Heart left ventricle (tissue), 16 donors: Measurements from ENCODE around the gene CHRNA5. TPM values are rescaled to one million over a fixed set of nuclear protein-coding genes. Genes with fewer than 3 reads are reported as not detected.
"Not testable (repeated sequence)": the region's sequence is repeated elsewhere in the genome, so short reads cannot be mapped to it uniquely, and the experiment has no call there.

Source experiments
- ATAC-seq, 4 donors: fragments of 200-7000 bp; cut with Tn5 transposase; one replicate each; pipeline ENCODE4 v1.9.1; 2020 to 2022; ENCODE audit warnings: moderate library complexity in 4 of 4, mild to moderate bottlenecking in 3 of 4, moderate number of reproducible peaks in 1 of 4
- DNase-seq, 5 donors: peaks; one replicate each; pipeline ENCODE4 v3.0.0-alpha.2; 2020
- H3K27ac ChIP-seq, 12 donors: fragments of 200-600 bp; sonication (generic) in 4 of 12; one replicate each; pipeline versions ENCODE4 v1.5.0 to v1.8.0; 2016 to 2022; ENCODE audit warnings: mild to moderate bottlenecking in 2 of 12
- H3K27me3 ChIP-seq, 9 donors: fragments of 200-600 bp; sonication (generic) in 2 of 9; one replicate each; pipeline versions ENCODE4 v1.5.1 to v1.8.0; 2016 to 2022; ENCODE audit warnings: mild to moderate bottlenecking in 3 of 9
- H3K36me3 ChIP-seq, 9 donors: fragments of 200-600 bp; sonication (generic) in 2 of 9; one replicate each; pipeline versions ENCODE4 v1.5.0 to v1.8.0; 2018 to 2022; ENCODE audit warnings: mild to moderate bottlenecking in 2 of 9
- H3K4me1 ChIP-seq, 12 donors: fragments of 200-600 bp; sonication (generic) in 4 of 12; one replicate each; pipeline versions ENCODE4 v1.5.0 to v1.8.0; 2016 to 2022; ENCODE audit warnings: mild to moderate bottlenecking in 3 of 12
- H3K4me3 ChIP-seq, 12 donors: fragments of 200-600 bp; sonication (generic) in 4 of 12; one replicate each; pipeline versions ENCODE4 v1.5.0 to v1.8.0; 2017 to 2022; ENCODE audit warnings: mild to moderate bottlenecking in 9 of 12, moderate library complexity in 4 of 12
- H3K9me3 ChIP-seq, 12 donors: fragments of 200-600 bp; sonication (generic) in 4 of 12; one replicate each; pipeline versions ENCODE4 v1.5.0 to v1.8.0; 2016 to 2022; ENCODE audit warnings: mild to moderate bottlenecking in 1 of 12
- CTCF ChIP-seq, 12 donors: fragments of 200-600 bp; sonication (generic) in 4 of 12; IDR thresholded peaks; one replicate each; pipeline versions ENCODE4 v1.5.0 to v1.8.0; 2018 to 2022; ENCODE audit warnings: antibody characterized with exemption in 12 of 12, mild to moderate bottlenecking in 5 of 12
- POLR2A ChIP-seq, 2 donors: fragments of 450-650 bp; IDR thresholded peaks; one replicate each; pipeline ENCODE4 v1.6.1; 2017; ENCODE audit warnings: antibody characterized with exemption in 2 of 2, mild to moderate bottlenecking in 2 of 2, moderate library complexity in 2 of 2
- WGBS, 4 donors: extraction: QIAGEN DNeasy Blood & Tissue Kit in 2 of 4; methylation state at CpG; one replicate each; pipeline versions ENCODE4 v1.1.5 to v1.1.7; 2013 to 2018; 5-methylcytosine and 5-hydroxymethylcytosine counted together
- intact Hi-C, 10 donors: fragments of 100-400 bp; cut with DNase I; formaldehyde crosslinking; loops; one replicate each; pipeline versions ENCODE4 v1.11.1 to v1.14.2; 2022
- polyA plus RNA-seq, 2 donors: library from polyadenylated mRNA; stranded (reverse); fragments of 200-250 nt; gene quantifications; one replicate each; pipeline ENCODE4 v1.2.3, GENCODE V29; 2013
- total RNA-seq, 9 donors: library from RNA; depleted of rRNA in 2 of 9; stranded (reverse); fragments of >200 nt in 2 of 9; fragmentation: NEBNext Ultra II Directional in 3 of 9; extraction: Animal tissue kit (Norgen Biotek cat#: 25700) in 3 of 9; gene quantifications; one replicate each; pipeline versions ENCODE4 v1.1.0 to v1.2.4, GENCODE V29; 2016 to 2023
- donor health status: ischemic (EF 13 %, LVEDD 7.1; RV severe dilation, severe dysfunction).
- donor health status: healthy with polysubstance abuse.
- donor health status: DM: no; HTN: yes; CAD: no.
- donor health status: DM: no; HTN: no; CAD: no.
- donor health status: ischemic (EF 25% LVEDD 6.9; RV normal size, moderate dysfunction).
- donor health status: ischemic (EF 25% LVEDD 5.7; RV mildly dilated, moderate dysfunction).
- donor health status: healthy.
- donor health status: DM: yes; HTN: yes; CAD: no.
- donor health status: ischemic (EF 35%, LVEDD 5.7; RV mildly dilated, moderate dysfunction).
- donor health status: nonischemic (EF 11% LVEDD 7.7; RV severe dilation, severe dysfunction).
- donor health status: DM: yes; HTN: yes; CAD: no.
- donor health status: PGD.
- donor health status: ischemic (EF 29% LVEDD 5.4; RV normal size, mild dysfunction).
- donor health status: nonischemic (EF 23%, LVEDD 6.1; RV moderate dilation, normal function).

Gene CHRNA5
- total and polyA plus RNA-seq, 11 donors = 0.64 to 4.0 (median 1.5) TPM

- Histone ChIP-seq H3K4me3 (no peak overlapping the region), H3K4me1 (no peaks in the 10 kb centered on the region), H3K9me3 (no peaks in the 10 kb centered on the region), H3K36me3 (no peaks in the 10 kb centered on the region), H3K27me3 (no peaks in the 10 kb centered on the region), H3K27ac (no peak overlapping the region)
- ATAC-seq = no peak
- TF ChIP-seq POLR2A (IDR thresholded peaks at IDR 0.05) (no peak), CTCF (IDR thresholded peaks at IDR 0.05) (no peak)
- intact Hi-C loops = no loop called here
- WGBS, 4 donors = 88 to 93% (median 91%) methylated on average over 4 of the region's 4 CpGs
- DNase-seq = no peak
Measured at GRCh38 chr15:78605680-78606079, 40.4 kb downstream of the CHRNA5 start.

- ATAC-seq, H3K9me3 ChIP-seq, H3K27me3 ChIP-seq, H3K27ac ChIP-seq, DNase-seq, H3K4me1 ChIP-seq, intact Hi-C loops, H3K4me3 ChIP-seq, H3K36me3 ChIP-seq: not testable (repeated sequence)
- 85 to 89% (median 88%) methylated on average over 2 to 3 of the region's 3 CpGs for WGBS, 4 donors
Measured at GRCh38 chr15:78609551-78609950, 44.2 kb downstream of the CHRNA5 start.

- WGBS, 4 donors = 57 to 69% (median 64%) methylated on average over 3 of the region's 3 CpGs
- no peak for TF ChIP-seq CTCF (IDR thresholded peaks at IDR 0.05)
- no peak for TF ChIP-seq POLR2A (IDR thresholded peaks at IDR 0.05)
- Histone ChIP-seq H3K4me1 (peaks cover 0 to 9% (median 0%) of the 10 kb centered on the region in 12 donors), H3K9me3 (no peaks in the 10 kb centered on the region), H3K27me3 (peaks cover 0 to 6% (median 5%) of the 10 kb centered on the region in 9 donors), H3K4me3 (no peak overlapping the region), H3K27ac (no peak overlapping the region), H3K36me3 (no peaks in the 10 kb centered on the region)
- DNase-seq (no peak), ATAC-seq (no peak)
- intact Hi-C loops = no loop called here
Measured at GRCh38 chr15:78614021-78614420, 48.7 kb downstream of the CHRNA5 start.

- DNase-seq (no peak), ATAC-seq (no peak)
- H3K36me3 ChIP-seq = no peaks in the 10 kb centered on the region
- H3K4me3 ChIP-seq = no peak overlapping the region
- no peaks in the 10 kb centered on the region for H3K9me3 ChIP-seq
- peaks cover 0 to 20% (median 7%) of the 10 kb centered on the region in 12 donors for H3K4me1 ChIP-seq
- TF ChIP-seq POLR2A (IDR thresholded peaks at IDR 0.05) = no peak
- TF ChIP-seq CTCF (IDR thresholded peaks at IDR 0.05) = no peak
- H3K27me3 ChIP-seq = peaks cover 4 to 17% (median 15%) of the 10 kb centered on the region in 9 donors
- H3K27ac ChIP-seq = no peak overlapping the region
- intact Hi-C loops = loop anchor here in 2 of 10 donors (5.0 kb wide), 1 partner anchor 137 kb away; no protein-coding TSS in a partner anchor
- 40 to 88% (median 76%) methylated on average over 1 to 3 of the region's 3 CpGs for WGBS, 4 donors
Measured at GRCh38 chr15:78615151-78615589, 49.9 kb downstream of the CHRNA5 start.

DNA sequence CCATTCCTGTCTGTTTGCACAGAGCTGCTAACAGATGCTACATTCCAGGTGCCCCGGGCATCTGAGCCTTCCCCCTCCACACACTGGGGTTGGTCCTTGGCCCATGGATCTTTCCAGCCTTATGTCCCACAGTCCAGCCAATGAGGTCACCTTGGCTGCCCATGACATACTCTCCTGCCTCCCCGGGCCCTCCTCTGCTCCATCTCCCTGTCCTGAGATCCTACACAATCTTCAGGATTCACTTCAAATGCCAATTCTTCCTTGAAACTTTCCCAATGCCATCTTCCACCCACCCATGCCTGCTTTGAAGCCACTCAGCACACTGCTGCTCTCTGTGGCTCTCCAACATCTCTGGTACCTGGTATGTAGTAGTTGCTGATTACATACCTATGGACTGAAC, 51.2 kb downstream of the CHRNA5 start:
- no peak overlapping the region for H3K27ac ChIP-seq
- no peak for ATAC-seq
- H3K4me3 ChIP-seq = no peak overlapping the region
- no peaks in the 10 kb centered on the region for H3K9me3 ChIP-seq
- H3K4me1 ChIP-seq = peaks cover 0 to 31% (median 13%) of the 10 kb centered on the region in 12 donors
- 83 to 95% (median 89%) methylated on average over 2 of the region's 2 CpGs for WGBS, 4 donors
- no peaks in the 10 kb centered on the region for H3K36me3 ChIP-seq
- intact Hi-C loops = loop anchor here in 2 of 10 donors (5.0 kb wide), 1 partner anchor 136 kb away; no protein-coding TSS in a partner anchor
- TF ChIP-seq POLR2A (IDR thresholded peaks at IDR 0.05) (no peak), CTCF (IDR thresholded peaks at IDR 0.05) (no peak)
- no peak for DNase-seq
- peaks cover 16 to 31% (median 23%) of the 10 kb centered on the region in 9 donors for H3K27me3 ChIP-seq
